DMS114 treated with DMSO at 0.1 percent for 48 hours (cell line): Measurements from ENCODE around the gene TMEM44.

Experiments used
- DNase-seq: peaks from one replicate; lab custom pipeline; 2025; ENCODE audit not compliant: unreplicated experiment; lab: John Stamatoyannopoulos, UW

TMEM44 gene

GRCh38 chr3:194633349-194634004 is at the start of gene TMEM44:
TMEM44 (minus strand) TSS chr3:194633419; CDS start chr3:194633215, 204 bp downstream.
- DNase-seq: peak; percentile 77

GRCh38 chr3:194682694-194683310 is 49.6 kb upstream of the TMEM44 start:
- peak; percentile 71 for DNase-seq

- no peak for DNase-seq
Measured at GRCh38 chr3:194682189-194682693, 49.0 kb upstream of the TMEM44 start.

- no peak for DNase-seq
Measured at GRCh38 chr3:194680888-194681615, 47.8 kb upstream of the TMEM44 start.

- no peak for DNase-seq
Measured at GRCh38 chr3:194676471-194676870, 43.3 kb upstream of the TMEM44 start.

DNA sequence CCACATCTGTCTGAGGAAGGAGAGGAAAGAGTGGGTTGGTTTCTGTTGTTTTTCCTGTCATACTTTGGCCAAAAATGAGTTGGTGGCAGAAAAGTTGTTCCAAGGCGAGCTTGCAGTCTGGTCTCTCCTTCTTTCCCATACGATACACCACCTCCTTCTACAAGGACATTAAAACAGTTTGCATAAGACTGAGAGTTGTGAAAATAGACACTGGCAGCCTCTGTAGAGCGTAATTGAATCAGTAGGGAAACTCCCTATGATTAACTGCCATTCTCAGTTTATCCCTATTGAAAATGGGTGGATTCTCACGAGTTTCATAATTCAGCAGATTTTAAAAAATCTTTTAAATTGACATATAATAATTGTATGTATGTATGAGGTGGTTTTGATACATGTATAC is 42.5 kb upstream of the TMEM44 start:
- DNase-seq: no peak

DNA sequence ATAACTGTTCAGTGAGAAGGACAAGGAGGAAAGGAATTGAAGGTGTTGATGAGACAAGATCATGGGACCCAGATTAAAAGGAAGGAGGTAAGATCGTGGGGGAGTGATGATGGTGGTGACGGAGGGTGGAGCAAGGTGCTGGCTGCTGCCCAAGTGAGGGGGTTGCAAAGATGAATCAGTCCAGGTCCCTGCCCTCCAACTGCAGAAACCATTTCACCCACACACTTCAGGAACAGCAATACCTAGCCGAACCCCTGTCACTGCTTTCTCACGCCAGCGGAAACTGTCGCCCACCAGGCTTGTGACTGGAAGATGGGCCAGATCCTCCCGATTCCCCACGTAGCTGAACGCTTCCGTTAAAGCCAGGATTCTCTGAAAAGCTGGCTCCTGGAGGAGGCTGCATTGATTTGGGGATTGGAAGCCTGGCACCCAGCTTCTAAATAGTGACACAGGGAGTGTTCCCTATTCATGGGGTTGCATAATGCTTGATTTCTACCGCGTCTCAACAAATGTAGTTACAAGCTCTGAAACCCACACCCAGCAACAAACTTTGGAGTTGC is 41.9 kb upstream of the TMEM44 start:
- no peak for DNase-seq

GRCh38 chr3:194673761-194674160 is 40.5 kb upstream of the TMEM44 start:
- DNase-seq: no peak

GRCh38 chr3:194672876-194673275 is 39.7 kb upstream of the TMEM44 start:
- DNase-seq: no peak

GRCh38 chr3:194671900-194672808 is 38.9 kb upstream of the TMEM44 start, which contains the start of gene LSG1:
LSG1 (minus strand) TSS chr3:194672191; CDS start chr3:194672162, 29 bp downstream.
- peak; percentile 97 for DNase-seq

GRCh38 chr3:194671511-194671899 is 38.3 kb upstream of the TMEM44 start:
- peak; percentile 20 for DNase-seq

- no peak for DNase-seq
Measured at GRCh38 chr3:194667363-194667762, 34.1 kb upstream of the TMEM44 start.

- DNase-seq: no peak
Measured at GRCh38 chr3:194664857-194665256, 31.6 kb upstream of the TMEM44 start.

- DNase-seq: no peak
Measured at GRCh38 chr3:194661946-194662345, 28.7 kb upstream of the TMEM44 start.

GRCh38 chr3:194661374-194661773 is 28.2 kb upstream of the TMEM44 start:
- no peak for DNase-seq

GRCh38 chr3:194659778-194660177 is 26.6 kb upstream of the TMEM44 start:
- DNase-seq: no peak

DNA sequence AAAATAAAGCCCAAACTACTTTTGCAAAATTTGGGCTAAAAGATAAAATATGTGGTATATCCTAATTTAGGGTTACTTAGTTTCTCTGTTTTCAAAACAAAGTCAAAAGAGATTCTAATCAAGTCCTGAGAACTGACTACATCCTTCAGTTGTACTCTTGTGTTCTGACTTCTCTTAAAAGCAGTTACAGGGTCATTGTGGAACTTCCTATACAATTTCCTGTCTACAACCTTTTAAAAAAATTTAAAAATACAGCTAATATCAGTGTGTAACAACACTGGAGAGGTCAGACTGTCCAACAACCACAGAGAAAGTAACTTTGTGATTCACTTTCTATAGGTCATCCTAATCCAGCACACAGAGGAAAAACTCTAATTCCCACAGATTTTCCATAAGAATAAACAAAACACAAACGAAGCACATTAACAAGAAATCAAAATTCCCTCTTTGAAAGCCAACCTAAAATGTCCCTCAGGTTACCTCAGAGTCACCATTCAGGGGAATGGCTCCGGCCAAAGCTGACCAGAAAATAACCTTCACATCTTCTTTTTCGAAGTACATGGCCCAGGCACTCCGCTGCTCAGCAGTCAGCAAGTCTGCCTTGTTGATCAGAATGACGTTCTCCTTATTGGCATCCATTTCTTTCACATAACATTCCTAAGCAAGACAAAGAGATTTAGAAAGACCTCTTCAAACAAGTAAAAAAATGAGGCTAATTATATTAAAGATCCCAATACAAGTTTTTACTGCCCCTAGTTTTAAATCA is 25.4 kb upstream of the TMEM44 start:
- no peak for DNase-seq

GRCh38 chr3:194657439-194657838 is 24.2 kb upstream of the TMEM44 start:
- no peak for DNase-seq

DNA sequence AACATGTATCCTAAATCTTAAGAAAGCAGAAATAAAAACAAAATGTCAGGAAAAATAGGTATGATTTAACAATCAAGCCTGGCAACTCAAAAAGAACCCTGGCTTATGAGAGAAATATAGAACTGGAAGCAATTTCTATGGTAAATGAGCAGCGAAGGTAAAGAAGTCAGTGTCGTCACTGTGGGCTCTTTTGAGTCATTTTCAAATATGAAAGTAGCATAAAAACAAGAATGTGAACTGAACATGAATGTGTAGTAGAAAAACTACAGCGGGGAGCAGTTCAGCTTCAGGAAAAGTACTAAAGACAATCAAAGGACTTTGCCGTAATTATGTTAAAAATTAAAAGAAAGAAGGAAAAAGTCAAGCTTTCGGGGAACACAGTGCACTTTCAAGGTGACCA is 21.2 kb upstream of the TMEM44 start:
- DNase-seq: no peak

DNA sequence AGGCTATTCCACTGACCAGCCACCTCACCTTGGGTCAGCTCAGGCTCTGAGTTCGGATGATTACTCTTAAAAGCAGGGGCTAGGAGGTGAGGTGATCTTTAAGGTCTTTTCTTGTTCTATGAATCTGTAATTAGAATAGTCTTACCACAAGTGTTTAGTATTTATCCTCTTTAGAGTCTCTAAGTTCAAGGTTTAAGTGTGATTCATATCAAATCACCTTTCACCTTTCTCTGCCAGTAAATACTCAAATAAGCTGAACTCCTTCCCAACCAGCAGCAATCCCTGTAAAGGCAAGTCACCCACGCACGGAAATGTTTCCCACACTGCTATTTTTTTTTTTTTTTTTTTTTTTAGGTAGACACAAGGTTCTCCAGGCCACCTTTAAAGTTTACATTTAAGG is 14.5 kb upstream of the TMEM44 start:
- no peak for DNase-seq
